Measurements from ENCODE around the gene SLCO4A1.

DNA sequence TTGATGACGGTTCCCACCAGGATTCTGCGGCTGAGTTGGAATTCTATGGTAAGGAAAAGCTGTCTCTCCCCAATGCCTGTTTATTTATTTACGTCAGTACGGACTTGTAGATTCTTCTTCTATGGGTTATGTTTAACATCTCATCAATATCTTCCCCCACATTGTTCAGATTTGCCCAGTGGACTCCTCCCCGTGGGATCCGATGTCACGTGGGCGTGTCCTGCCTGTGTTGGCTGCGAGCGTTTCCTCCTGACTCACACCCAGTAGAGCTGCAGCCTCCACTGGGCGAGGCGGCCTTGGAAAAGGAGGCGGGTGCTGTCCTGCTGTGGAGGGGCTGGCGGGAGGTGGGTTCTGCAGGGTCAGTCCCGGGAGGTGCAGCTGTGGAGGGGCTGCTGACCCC lies 46.8 kb upstream of the SLCO4A1 start:
- TF ChIP-seq, protein P1, sequence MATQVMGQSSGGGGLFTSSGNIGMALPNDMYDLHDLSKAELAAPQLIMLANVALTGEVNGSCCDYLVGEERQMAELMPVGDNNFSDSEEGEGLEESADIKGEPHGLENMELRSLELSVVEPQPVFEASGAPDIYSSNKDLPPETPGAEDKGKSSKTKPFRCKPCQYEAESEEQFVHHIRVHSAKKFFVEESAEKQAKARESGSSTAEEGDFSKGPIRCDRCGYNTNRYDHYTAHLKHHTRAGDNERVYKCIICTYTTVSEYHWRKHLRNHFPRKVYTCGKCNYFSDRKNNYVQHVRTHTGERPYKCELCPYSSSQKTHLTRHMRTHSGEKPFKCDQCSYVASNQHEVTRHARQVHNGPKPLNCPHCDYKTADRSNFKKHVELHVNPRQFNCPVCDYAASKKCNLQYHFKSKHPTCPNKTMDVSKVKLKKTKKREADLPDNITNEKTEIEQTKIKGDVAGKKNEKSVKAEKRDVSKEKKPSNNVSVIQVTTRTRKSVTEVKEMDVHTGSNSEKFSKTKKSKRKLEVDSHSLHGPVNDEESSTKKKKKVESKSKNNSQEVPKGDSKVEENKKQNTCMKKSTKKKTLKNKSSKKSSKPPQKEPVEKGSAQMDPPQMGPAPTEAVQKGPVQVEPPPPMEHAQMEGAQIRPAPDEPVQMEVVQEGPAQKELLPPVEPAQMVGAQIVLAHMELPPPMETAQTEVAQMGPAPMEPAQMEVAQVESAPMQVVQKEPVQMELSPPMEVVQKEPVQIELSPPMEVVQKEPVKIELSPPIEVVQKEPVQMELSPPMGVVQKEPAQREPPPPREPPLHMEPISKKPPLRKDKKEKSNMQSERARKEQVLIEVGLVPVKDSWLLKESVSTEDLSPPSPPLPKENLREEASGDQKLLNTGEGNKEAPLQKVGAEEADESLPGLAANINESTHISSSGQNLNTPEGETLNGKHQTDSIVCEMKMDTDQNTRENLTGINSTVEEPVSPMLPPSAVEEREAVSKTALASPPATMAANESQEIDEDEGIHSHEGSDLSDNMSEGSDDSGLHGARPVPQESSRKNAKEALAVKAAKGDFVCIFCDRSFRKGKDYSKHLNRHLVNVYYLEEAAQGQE (IDR thresholded peaks at IDR 0.05; ENCODE audit: insufficient read depth in 1 of 2, low read depth in 2 of 2, low read length in 2 of 2) = no peak
- TF ChIP-seq POLR2AphosphoS5 (IDR thresholded peaks at IDR 0.05; ENCODE audit: low read depth, low read length) = no peak
- TF ChIP-seq TAF1 (IDR thresholded peaks at IDR 0.05; ENCODE audit: borderline replicate concordance, insufficient read depth, low read length) = no peak
